GM21529 (cell line): ENCODE measurements around the gene ATG4C.

Source experiments
- ATAC-seq: cut with Tn5 transposase; IDR thresholded peaks from one replicate; pipeline ENCODE4 v1.9.1; 2021; ENCODE audit not compliant: unreplicated experiment

Gene ATG4C

GRCh38 chr1:62840555-62840954, 56.6 kb downstream of the ATG4C start:
- no peak for ATAC-seq

GRCh38 chr1:62841587-62842169, 57.7 kb downstream of the ATG4C start:
- peak; percentile 75 for ATAC-seq

DNA sequence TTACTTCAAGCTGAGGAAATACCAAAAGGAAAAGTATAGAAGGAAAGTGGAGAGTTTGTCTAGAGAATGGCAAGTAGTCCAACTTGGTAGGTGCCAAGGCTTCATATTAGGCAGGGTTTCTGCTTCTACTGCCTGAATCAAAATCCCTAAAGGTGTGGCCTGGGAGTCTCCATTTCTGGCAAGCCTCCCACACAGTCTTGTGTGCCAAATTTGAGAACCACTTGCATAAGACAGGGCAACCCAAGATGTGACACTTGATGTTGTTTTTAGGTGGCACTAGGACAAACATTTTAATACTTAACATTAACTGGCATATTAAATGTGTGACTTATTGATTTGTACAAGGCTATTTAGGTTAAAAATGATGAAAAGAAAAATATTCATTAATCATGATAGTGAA, 60.1 kb downstream of the ATG4C start:
- no peak for ATAC-seq

DNA sequence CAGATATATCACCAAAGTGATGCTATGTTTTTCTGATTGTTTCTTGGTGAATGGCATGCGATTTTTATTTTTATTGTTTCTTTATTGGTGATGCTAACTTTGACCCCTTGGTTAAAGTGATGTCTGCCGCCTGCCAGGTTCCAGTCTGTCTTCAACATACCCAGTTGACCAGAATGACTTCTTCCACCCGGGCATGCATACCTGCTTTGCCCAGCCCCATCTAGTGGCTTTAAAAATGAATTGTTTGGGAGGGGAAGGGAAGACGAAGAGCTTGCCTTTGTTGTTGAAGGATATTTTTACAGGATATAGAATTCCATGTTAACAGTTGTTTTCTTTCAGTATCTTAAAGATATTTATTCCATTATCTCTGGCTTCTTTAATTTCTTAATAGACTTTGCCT, 65.1 kb downstream of the ATG4C start:
- ATAC-seq = no peak

- no peak for ATAC-seq
Observed at GRCh38 chr1:62852253-62852652, 68.3 kb downstream of the ATG4C start.

DNA sequence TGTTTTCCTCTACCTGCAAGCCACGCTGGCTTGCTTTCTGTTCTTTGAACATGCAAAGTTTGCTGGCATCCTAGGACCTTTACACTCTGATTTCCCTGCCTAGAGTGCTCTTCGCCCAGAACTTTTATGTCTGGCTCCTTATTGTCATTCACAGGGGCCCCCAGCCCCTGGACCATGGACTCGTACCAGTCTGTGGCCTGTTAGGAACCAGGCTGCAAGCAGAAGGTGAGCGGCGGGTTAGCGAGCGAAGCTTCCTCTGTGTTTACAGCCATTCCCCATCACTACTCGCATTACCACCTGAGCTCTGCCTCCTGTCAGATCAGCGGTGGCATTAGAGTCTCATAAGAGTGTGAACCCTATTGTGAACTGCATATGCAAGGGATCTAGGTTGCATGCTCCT, 73.0 kb downstream of the ATG4C start:
- ATAC-seq = no peak

GRCh38 chr1:62869217-62869754, 85.4 kb downstream of the ATG4C start:
- no peak for ATAC-seq

DNA sequence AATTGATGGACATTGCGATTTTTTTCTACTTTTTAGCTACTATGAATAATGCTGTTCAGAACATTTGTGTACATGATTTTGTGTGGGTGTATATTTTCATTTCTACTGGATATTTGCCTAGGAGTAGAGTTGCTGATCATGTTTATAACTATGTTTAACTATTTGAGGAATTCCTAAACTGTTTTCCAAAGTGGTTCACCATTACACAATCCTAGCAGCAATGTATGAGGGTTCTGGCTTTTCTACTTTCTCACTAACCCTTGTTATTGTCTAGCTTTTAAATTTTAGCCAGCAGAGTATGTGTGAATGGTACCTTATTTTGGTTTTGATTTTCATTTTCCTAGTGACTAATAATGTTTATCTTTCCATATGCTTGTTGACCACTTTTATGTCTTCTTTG, 86.2 kb downstream of the ATG4C start:
- ATAC-seq = no peak

- ATAC-seq = no peak
Observed at GRCh38 chr1:62875676-62876075, 91.7 kb downstream of the ATG4C start.

GRCh38 chr1:62876535-62876934, 92.6 kb downstream of the ATG4C start:
- no peak for ATAC-seq

DNA sequence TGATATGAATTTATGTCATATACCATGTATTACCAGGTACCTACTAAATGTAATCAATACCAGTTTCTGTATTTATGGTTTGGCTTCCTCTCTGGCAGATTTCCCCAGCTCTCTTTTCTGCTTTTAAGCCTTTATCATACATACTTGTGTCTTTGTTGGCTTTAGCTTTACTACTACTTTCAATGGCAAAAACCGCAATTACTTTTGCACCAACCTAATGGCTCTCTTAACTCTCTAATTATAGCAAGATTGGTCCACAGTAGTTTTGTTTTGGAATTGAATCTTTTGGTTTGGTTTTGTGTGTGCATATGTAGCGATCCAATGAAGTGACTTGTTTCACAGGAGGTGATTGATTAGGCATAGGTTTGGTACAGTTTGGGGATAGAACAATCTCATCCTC, 93.6 kb downstream of the ATG4C start:
- no peak for ATAC-seq

DNA sequence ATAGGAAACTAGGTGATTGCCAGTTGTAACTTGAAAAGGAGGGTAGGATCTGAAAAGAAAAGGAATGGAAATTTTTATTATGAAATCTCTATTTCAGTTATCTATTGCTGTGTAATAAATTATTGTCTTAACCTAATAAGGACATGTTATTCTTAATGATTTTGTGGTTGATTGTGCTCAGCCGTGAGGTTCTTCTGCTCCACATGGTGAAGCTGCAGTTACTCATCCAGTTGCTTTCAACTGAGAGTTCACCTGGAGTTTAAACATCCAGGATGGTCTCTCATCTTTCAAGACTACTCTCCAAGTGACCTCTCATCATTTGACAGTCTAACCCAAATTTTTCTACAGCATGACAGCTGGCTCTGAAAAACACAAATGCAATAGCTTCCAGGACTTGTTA, 96.0 kb downstream of the ATG4C start:
- no peak for ATAC-seq

- ATAC-seq = no peak
Observed at GRCh38 chr1:62882201-62883104, 98.5 kb downstream of the ATG4C start.

DNA sequence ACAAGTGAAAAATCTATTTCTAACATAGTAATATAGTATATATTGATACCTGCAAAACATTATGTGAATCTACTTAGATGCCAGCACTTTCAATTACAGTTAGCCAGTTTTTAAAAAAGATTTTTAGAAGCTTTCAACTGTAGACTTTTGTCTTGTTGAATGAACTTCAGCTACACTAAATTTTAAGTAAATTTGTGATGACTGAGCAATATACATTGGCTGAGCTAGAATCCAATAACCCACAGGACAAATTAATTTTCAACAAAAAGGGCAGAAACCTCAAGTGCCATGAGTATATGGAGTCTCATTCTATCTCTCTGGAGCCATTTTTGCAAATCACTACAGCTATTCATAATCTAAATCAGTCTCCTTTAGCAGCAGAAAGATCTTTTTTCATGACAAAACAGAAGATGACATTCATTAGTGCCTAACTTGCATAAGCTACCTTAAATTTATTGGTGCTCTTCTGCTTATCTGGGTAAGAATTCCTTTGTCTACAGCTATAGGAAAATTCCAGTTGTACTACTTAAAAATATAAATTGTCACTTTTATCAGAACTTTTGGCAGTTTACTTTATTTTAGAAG, 100.3 kb downstream of the ATG4C start:
- no peak for ATAC-seq

DNA sequence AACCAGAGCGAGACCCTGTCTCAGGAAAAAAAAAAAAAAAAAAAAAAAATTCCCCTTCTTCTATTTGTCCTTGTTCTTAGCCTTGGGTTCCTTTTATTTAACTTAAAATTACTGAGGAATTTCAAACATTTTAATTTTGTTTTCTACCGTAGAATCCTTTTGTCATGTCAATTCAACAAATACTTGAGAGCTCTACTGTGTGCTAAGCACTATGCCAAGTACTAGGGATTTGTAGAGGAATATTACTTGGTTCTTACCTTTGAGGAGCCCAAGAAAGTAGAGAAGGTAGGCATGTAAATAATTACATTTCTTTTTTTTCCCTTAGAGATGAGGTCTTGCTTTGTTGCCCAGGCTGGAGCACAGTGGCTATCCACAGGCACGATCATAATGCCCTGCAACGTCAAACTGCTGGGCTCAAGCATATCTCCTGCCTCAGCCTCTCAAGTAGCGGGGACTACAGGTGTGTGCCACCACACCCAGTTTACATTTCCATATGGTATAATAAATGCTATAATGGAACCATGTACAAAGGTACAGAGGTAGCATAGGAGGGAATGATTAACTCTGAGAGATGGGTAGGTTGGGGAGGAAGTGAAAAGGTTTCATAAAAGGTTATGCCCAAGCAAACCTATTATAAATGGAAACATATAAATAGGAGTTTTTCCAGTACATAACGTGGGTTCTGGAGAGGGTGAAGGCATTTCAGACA, 104.0 kb downstream of the ATG4C start:
- ATAC-seq = no peak

DNA sequence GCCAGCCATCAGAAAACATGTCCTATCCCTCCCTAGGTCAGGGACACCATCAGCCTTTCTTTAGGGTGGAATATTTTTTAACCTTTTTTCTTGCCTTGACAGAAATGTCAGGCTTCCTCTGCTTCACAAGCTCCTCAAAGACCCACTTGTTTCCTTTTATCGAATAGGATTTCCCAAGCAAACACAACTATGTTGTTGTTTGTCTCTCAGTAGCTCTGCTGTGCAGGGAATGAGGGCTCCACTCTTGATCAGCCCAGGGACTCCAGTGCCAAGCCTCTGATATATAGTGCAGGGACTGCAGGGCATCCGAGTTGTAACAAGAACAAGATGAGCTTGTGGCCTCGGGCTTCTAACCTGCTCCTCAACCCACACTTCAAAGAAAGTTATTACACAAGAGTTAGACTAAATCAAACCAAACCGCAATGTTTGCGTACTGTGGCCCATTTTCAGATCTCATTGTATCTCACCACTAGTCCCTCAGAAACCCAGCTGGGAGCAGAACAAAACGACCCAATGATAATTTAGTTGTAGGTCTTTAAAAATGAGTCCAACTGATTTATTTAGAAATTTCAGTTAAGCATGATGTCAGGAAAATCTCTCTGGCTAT, 108.1 kb downstream of the ATG4C start:
- ATAC-seq = no peak

DNA sequence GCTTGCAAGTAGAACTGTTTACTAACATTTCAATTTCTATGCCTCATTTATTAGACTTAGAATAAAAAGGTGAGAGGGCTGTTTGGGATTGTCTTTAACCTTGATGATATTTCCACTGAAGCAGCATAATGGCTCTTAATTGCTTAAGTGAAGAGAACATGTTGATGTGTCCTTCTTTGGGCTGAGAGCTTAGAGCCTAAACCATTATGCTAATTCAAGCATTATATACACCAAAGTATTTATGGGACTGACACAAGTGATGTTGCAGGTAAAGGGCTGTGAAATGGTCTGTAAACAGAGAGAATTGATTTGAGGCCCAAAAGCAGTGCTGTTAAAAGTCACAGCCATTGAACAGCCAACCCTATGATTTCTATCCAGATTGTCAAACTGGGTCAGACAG, 113.9 kb downstream of the ATG4C start:
- ATAC-seq = no peak

DNA sequence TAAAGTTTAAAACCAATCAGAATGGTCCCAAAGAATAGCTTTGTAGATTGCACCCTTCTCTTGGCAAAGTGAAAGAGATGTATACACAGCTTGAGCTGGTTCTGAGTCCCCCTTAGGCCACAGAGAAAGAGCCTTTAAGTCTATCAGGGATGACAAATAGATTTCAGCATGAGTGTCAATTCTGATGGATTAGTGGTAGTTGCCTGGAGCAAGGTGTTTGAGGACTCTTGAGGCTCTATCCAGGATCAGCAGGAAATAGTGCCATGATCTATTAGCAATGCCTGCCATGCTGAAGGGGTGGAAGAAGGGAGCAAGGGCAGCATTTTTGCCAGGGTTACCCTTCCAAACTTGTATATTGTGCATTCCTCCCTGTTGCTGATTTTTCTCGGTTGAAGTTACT, 116.6 kb downstream of the ATG4C start:
- ATAC-seq = no peak

DNA sequence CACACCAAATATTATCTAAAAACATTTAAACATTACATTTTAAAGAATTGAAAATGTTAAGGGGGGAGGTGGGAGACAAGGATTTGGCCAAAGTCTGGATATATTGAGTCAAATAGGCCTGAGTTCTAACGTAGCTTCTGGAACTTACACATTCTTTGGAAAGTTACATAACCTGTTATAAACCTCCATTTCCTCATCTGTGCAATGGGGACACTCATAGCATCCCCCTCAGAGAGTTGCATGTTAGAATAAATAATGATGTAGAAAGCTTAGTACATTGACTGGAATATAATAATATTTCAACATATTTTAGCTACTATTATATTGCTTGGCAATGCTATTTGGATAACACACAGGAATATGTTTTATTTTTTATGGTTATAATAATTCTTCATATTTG, 117.7 kb downstream of the ATG4C start:
- no peak for ATAC-seq

DNA sequence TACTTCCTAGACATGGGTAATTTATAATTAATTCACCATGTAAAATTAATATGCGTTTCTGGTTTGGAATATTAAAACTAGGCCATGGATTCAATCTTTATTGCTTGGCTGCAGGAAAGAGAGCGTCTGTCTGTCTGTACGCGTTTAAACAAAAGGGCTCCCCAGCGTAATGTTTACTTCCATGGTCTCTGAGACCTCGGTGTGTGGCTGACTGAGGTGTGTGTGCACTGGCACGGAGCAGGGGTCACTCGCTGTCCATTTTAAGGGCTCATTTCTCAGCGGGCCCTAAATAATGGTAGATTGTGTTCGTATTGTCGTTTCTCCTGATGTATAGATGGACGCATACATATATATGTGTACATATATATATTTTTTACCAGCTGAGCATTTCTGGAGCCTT, 119.6 kb downstream of the ATG4C start:
- no peak for ATAC-seq
